Esophagus muscularis mucosa (tissue), 4 donors: ENCODE measurements around the gene PCP4L1. TPM values are rescaled to one million over a fixed set of nuclear protein-coding genes. Genes with fewer than 3 reads are reported as not detected.

ENCODE experiments used
- DNase-seq: peaks from one replicate; pipeline ENCODE4 v3.0.0-alpha.2; 2017; ENCODE audit errors: extremely low spot score
- H3K27ac ChIP-seq, 4 donors: fragments of 200-600 bp; sonication (generic); replicated peaks in 1 of 4; 1 replicate in 3 of 4; 2 replicates in 1 of 4; pipeline ENCODE4 v1.5.1; 2016 to 2019; ENCODE audit warnings: mild to moderate bottlenecking in 1 of 4
- H3K27me3 ChIP-seq, 4 donors: fragments of 200-600 bp; sonication (generic); one replicate each; pipeline versions ENCODE4 v1.5.1 to v1.6.0; 2016 to 2019
- H3K36me3 ChIP-seq, 4 donors: fragments of 200-600 bp; sonication (generic); one replicate each; pipeline ENCODE4 v1.5.1; 2016 to 2019
- H3K4me1 ChIP-seq, 4 donors: fragments of 200-600 bp; sonication (generic); one replicate each; pipeline ENCODE4 v1.5.1; 2016 to 2019
- H3K4me3 ChIP-seq, 4 donors: fragments of 200-600 bp; sonication (generic); 1 replicate in 2 of 4; 2 replicates in 2 of 4; pipeline ENCODE4 v1.5.1; 2016 to 2019; ENCODE audit warnings: mild to moderate bottlenecking in 4 of 4, moderate library complexity in 1 of 4
- H3K9me3 ChIP-seq, 4 donors: fragments of 200-600 bp; sonication (generic); 1 replicate in 3 of 4; 2 replicates in 1 of 4; pipeline ENCODE4 v1.5.1; 2016 to 2019
- EP300 ChIP-seq: sonication (generic); formaldehyde crosslinking; IDR thresholded peaks from one replicate; pipeline ENCODE4 v1.6.1; 2017; ENCODE audit warnings: antibody characterized with exemption
- POLR2A ChIP-seq: fragments of 450-650 bp; IDR thresholded peaks from one replicate; pipeline ENCODE4 v1.6.1; 2017; ENCODE audit warnings: antibody characterized with exemption, moderate library complexity, mild to moderate bottlenecking, low read depth
- POLR2AphosphoS5 ChIP-seq, 2 donors: sonication (generic); formaldehyde crosslinking; IDR thresholded peaks; one replicate each; pipeline ENCODE4 v1.6.1; 2017; ENCODE audit warnings: antibody characterized with exemption in 2 of 2
- WGBS: methylation state at CpG from one replicate; pipeline ENCODE4 v1.1.5; 2018; 5-methylcytosine and 5-hydroxymethylcytosine counted together
- intact Hi-C: fragments of 100-400 bp; cut with DNase I; formaldehyde crosslinking; loops from one replicate; pipeline ENCODE4 v1.15.1; 2023
- total RNA-seq, 4 donors: library from RNA; depleted of rRNA; stranded (reverse); fragments of >200 nt; gene quantifications; one replicate each; pipeline versions ENCODE4 v1.1.0 to v1.2.1, GENCODE V29; 2016
- TF ChIP-seq, protein P1 (sequence below), 3 experiments: fragments of 200-600 bp in 2 of 3; fragments of 450-650 bp in 1 of 3; sonication (generic) in 2 of 3; IDR thresholded peaks; one replicate each; pipeline ENCODE4 v1.5.1; 2017 to 2019; ENCODE audit warnings: antibody characterized with exemption in 3 of 3, mild to moderate bottlenecking in 2 of 3, moderate library complexity in 1 of 3

PCP4L1 gene
- total RNA-seq, 4 donors from 2014 or later = 3.3 to 12.7 (median 6.7) TPM

DNA sequence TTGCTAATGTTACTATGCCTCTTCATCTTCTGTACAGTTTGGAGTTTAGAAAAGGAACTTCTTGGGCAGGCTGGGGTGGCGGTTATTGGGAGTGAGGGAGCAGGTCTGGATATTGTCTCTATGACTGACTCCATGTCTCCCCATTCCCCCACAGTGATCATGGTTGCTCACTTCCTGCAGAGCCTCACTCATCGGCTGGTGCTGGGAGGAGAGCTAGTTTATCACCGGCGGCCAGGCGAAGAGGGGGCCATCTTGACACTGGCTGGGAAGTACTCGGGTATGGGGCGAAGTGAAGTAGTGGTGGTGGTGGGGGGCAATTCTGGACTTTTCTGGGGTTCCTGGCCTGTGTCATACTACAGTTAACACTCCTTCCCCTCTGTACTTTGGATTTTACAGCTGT lies 30.5 kb upstream of the PCP4L1 start:
- H3K27me3 ChIP-seq = no peaks in the 10 kb centered on the region
- H3K36me3 ChIP-seq = peaks cover 20 to 35% (median 32%) of the 10 kb centered on the region in 4 donors
- peak overlapping the region in 3 of 4 donors; percentile 81 to 88 (median 82) for H3K27ac ChIP-seq
- intact Hi-C loops = loop anchor here (5.0 kb wide), 1 partner anchor 79 kb away; the partner anchor contains the start of gene MPZ
- 90% methylated on average over 7 of the region's 7 CpGs for WGBS
- peaks cover 26 to 30% (median 27%) of the 10 kb centered on the region in 4 donors for H3K4me1 ChIP-seq
- no peak overlapping the region for H3K4me3 ChIP-seq
- no peaks in the 10 kb centered on the region for H3K9me3 ChIP-seq
- DNase-seq = no peak
- TF ChIP-seq POLR2A (no peak), EP300 (no peak), POLR2AphosphoS5 (IDR thresholded peaks at IDR 0.05) (no peak)
- TF ChIP-seq, protein P1, sequence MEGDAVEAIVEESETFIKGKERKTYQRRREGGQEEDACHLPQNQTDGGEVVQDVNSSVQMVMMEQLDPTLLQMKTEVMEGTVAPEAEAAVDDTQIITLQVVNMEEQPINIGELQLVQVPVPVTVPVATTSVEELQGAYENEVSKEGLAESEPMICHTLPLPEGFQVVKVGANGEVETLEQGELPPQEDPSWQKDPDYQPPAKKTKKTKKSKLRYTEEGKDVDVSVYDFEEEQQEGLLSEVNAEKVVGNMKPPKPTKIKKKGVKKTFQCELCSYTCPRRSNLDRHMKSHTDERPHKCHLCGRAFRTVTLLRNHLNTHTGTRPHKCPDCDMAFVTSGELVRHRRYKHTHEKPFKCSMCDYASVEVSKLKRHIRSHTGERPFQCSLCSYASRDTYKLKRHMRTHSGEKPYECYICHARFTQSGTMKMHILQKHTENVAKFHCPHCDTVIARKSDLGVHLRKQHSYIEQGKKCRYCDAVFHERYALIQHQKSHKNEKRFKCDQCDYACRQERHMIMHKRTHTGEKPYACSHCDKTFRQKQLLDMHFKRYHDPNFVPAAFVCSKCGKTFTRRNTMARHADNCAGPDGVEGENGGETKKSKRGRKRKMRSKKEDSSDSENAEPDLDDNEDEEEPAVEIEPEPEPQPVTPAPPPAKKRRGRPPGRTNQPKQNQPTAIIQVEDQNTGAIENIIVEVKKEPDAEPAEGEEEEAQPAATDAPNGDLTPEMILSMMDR (IDR thresholded peaks at IDR 0.05) = no peak

DNA sequence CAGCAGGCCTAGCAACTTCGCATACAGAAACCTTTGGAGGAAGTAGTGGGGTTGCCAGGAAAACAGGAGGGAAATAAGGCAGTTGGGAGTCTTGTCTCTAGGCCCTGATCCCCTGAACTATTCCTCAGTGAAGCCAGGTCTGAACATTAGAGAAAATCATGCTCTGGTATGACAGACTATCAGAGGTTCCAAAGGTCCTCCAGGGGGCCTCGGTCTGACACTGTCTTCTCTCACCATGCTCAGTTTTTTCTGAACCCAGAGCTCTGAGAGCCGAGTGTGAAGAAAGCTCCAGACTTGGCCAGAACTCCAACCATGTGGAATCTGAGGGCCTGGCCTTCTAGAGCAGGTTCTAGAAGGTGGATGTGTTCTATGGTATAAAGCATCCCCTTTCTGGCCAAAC lies 28.6 kb upstream of the PCP4L1 start:
- intact Hi-C loops = loop anchor here (5.0 kb wide), 2 partner anchors 77 to 132 kb away; partner anchors contain the start of gene MPZ

DNA sequence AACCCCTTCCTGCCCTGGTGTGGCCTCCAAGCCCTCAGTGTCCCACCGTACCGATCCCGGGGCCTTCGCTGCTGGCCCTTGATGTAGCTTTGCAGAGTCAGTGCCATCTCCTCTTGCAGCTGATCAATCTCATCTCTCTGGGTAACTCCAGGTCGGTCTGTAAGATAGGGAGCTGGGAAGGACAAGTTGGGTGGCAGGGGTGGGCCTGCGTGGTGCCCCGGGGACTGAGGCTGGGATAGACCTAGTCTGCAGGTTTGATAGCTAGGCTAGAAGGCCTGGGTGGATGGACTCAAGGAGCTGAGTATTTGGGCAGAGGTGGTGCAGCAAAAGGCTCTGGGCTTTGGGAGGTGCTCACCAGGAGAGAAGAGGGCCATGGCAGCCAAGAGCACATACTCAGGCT lies 27.8 kb upstream of the PCP4L1 start:
- 98% methylated on average over 7 of the region's 7 CpGs for WGBS
- no peak for DNase-seq
- Histone ChIP-seq H3K4me3 (no peak overlapping the region), H3K27me3 (no peaks in the 10 kb centered on the region), H3K36me3 (peaks cover 20 to 35% (median 32%) of the 10 kb centered on the region in 4 donors), H3K27ac (no peak overlapping the region), H3K9me3 (no peaks in the 10 kb centered on the region), H3K4me1 (peaks cover 20 to 21% (median 20%) of the 10 kb centered on the region in 4 donors)
- intact Hi-C loops = loop anchor here (5.0 kb wide), 1 partner anchor 132 kb away; no protein-coding TSS in a partner anchor
- no peak for TF ChIP-seq POLR2A
- no peak for TF ChIP-seq EP300
- TF ChIP-seq POLR2AphosphoS5 (IDR thresholded peaks at IDR 0.05) = no peak

More for the DNA sequence above, 28.6 kb upstream of the PCP4L1 start:
- TF ChIP-seq, protein P1 (IDR thresholded peaks at IDR 0.05) = no peak
- TF ChIP-seq POLR2A = no peak
- TF ChIP-seq EP300 = no peak
- no peak for TF ChIP-seq POLR2AphosphoS5 (IDR thresholded peaks at IDR 0.05)
- no peaks in the 10 kb centered on the region for H3K27me3 ChIP-seq
- peaks cover 20 to 35% (median 32%) of the 10 kb centered on the region in 4 donors for H3K36me3 ChIP-seq
- H3K27ac ChIP-seq = no peak overlapping the region
- H3K4me1 ChIP-seq = peaks cover 26 to 29% (median 26%) of the 10 kb centered on the region in 4 donors
- no peak for DNase-seq
- WGBS = 65% methylated on average over 3 of the region's 3 CpGs
- no peaks in the 10 kb centered on the region for H3K9me3 ChIP-seq
- H3K4me3 ChIP-seq = no peak overlapping the region

DNA sequence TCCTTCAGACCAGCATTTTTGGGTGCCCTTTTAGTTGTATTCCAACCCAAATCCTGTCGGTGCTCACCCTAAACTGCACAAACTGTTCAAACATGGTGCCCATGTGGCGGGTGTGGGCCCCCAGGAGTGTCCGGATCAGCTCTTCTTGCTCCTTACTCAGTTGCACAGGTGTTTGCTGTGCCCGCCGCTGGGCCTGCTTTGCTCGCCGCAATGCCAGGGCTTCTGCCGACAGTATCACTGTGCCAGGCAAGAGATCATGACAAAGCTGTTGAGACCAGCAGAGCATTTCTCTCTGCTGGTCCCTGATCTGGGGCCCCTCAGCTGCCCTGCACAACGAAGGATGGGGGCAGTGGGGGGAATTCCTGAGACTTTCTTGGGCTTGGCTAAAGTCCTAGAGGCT lies 25.4 kb upstream of the PCP4L1 start:
- Histone ChIP-seq H3K9me3 (no peaks in the 10 kb centered on the region), H3K27me3 (no peaks in the 10 kb centered on the region), H3K4me1 (peaks cover 0 to under 1% (median under 1%) of the 10 kb centered on the region in 4 donors), H3K27ac (no peak overlapping the region), H3K4me3 (no peak overlapping the region), H3K36me3 (peaks cover 19 to 30% (median 29%) of the 10 kb centered on the region in 4 donors)
- DNase-seq = no peak
- TF ChIP-seq EP300 (no peak), POLR2A (no peak), POLR2AphosphoS5 (IDR thresholded peaks at IDR 0.05) (no peak)
- TF ChIP-seq, protein P1 (IDR thresholded peaks at IDR 0.05) = no peak
- WGBS = 77% methylated on average over 3 of the region's 9 CpGs
- intact Hi-C loops = loop anchor here (5.0 kb wide), 1 partner anchor 129 kb away; no protein-coding TSS in a partner anchor

DNA sequence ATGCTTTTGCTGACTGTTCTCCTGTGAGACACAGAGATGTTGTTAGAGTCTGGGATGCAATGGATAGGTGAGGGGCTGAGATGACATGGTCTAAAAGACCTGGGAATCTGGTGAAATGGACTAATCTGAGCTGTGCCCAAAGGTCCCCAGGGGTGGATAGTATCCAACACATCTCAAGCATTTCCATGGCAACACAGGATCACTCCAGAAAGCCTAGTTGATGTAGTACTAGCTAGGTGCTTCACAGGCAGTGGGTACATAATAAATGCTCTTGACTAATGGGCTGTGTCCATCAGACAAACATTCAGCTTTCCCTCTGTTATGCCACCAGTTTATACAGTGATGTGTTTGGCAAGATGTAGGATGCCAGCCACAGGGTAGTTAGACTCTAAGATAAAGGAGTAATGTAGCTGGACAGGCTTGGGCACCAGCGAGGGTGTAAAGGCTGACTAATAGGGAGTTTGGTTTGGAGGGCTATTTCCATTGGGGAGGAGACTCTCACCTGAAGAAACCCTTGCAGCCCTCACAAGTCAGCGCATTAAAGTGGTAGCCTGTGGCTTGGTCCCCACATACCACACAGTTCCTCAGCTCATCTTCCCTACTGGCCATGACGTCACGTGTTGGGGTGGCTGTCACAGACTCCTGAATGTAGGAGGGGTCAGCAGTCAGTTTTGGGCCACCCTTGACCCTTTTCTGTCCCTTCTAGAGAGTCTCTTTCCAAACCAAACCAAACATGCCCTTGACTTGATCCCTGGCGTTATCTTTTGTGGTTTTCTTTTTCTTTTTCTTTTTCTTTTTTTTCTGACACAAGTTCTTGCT lies 22.4 kb upstream of the PCP4L1 start:
- H3K9me3 ChIP-seq = no peaks in the 10 kb centered on the region
- TF ChIP-seq EP300 (no peak), POLR2AphosphoS5 (IDR thresholded peaks at IDR 0.05) (no peak), POLR2A (no peak)
- TF ChIP-seq, protein P1 (IDR thresholded peaks at IDR 0.05) = no peak
- WGBS = 89% methylated on average over 5 of the region's 5 CpGs
- no peak for DNase-seq
- intact Hi-C loops = no loop called here
- no peaks in the 10 kb centered on the region for H3K27me3 ChIP-seq
- peaks cover 0 to under 1% (median 0%) of the 10 kb centered on the region in 4 donors for H3K36me3 ChIP-seq
- no peak overlapping the region for H3K27ac ChIP-seq
- no peaks in the 10 kb centered on the region for H3K4me1 ChIP-seq
- H3K4me3 ChIP-seq = no peak overlapping the region
